ENCODE data around the gene LRRC59. TPM values are rescaled to one million over a fixed set of nuclear protein-coding genes. Genes with fewer than 3 reads are reported as not detected.

The LRRC59 gene
- polyA plus RNA-seq, 4 donors = 51.0 to 108 (median 64.0) TPM

DNA sequence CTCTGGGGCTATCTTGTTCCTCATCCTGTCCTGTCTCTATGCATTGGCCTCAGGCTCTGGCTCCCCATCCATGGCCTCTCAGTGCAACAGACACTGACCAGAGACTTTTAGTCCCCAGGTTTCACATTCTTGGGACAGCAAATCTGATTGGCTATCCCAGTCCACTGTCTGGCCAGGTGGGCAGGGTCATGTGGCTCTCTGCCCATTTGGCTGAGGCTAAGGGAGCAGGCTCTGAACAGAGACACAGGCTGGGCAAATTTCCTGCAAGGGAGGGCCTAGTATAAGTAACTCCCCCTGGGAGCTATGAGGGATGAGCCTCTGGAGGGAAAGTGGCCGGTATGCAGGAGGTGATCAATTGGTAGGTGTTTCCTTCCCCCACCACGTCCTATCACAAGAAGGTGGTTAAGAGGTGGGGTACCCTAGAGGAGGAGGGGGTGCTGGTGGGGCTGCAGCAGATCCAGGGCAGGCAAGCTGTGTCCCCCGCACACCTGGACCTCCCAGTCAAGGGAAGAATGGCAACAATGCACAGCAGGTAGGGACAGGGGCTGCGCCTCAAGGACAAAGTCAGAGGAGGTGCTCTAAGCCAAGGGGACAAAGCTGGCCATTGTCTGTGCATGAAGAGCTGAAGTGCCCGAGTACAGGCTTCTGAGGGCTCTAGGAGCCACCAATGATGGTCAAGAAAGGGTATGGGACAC, 38.2 kb downstream of the LRRC59 start:
- 79 to 84% (median 84%) methylated on average over 5 of the region's 5 CpGs for WGBS, 3 donors
- Histone ChIP-seq H3K36me3 (ENCODE audit: control insufficient read depth in 3 of 3, insufficient read depth in 2 of 3, low read depth in 1 of 3, low read length in 3 of 3) (peaks cover 10 to 81% (median 11%) of the 10 kb centered on the region in 3 donors), H3K27ac (ENCODE audit: low read depth in 1 of 3, low read length in 2 of 3) (no peak overlapping the region), H3K4me3 (ENCODE audit: low read depth in 1 of 3, low read length in 3 of 3) (no peak overlapping the region), H3K4me1 (ENCODE audit: control insufficient read depth in 3 of 3, insufficient read depth in 2 of 3, low read depth in 1 of 3, low read length in 2 of 3) (peaks cover 0 to 9% (median 0%) of the 10 kb centered on the region in 3 donors), H3K9me3 (ENCODE audit: control insufficient read depth in 2 of 2, insufficient read depth in 1 of 2, low read depth in 1 of 2, low read length in 1 of 2) (no peaks in the 10 kb centered on the region), H3K27me3 (ENCODE audit: control insufficient read depth in 3 of 3, insufficient read depth in 3 of 3, low read length in 3 of 3) (no peaks in the 10 kb centered on the region)
- DNase-seq (no peak), FAIRE-seq (no peak)

DNA sequence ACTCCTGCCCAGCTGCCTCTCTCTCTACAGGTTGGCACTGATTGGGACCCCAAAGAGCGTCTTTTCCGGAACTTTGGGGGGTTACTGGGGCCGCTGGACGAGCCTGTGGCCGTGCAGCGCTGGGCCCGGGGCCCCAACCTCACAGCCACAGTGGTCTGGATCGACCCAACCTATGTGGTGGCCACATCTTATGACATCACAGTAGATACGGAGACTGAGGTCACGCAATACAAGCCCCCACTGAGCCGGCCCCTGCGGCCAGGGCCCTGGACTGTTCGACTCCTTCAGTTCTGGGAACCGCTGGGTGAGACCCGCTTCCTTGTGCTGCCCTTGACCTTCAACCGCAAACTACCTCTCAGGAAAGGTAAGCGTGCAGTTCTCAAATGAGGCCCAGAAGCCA, 39.1 kb downstream of the LRRC59 start:
- WGBS, 3 donors = 93 to 97% (median 95%) methylated on average over 17 of the region's 17 CpGs
- Histone ChIP-seq H3K36me3 (ENCODE audit: control insufficient read depth in 3 of 3, insufficient read depth in 2 of 3, low read depth in 1 of 3, low read length in 3 of 3) (peaks cover 11 to 84% (median 13%) of the 10 kb centered on the region in 3 donors), H3K9me3 (ENCODE audit: control insufficient read depth in 2 of 2, insufficient read depth in 1 of 2, low read depth in 1 of 2, low read length in 1 of 2) (no peaks in the 10 kb centered on the region), H3K4me3 (ENCODE audit: low read depth in 1 of 3, low read length in 3 of 3) (no peak overlapping the region), H3K27me3 (ENCODE audit: control insufficient read depth in 3 of 3, insufficient read depth in 3 of 3, low read length in 3 of 3) (no peaks in the 10 kb centered on the region), H3K27ac (ENCODE audit: low read depth in 1 of 3, low read length in 2 of 3) (no peak overlapping the region), H3K4me1 (ENCODE audit: control insufficient read depth in 3 of 3, insufficient read depth in 2 of 3, low read depth in 1 of 3, low read length in 2 of 3) (peaks cover 0 to 9% (median 0%) of the 10 kb centered on the region in 3 donors)
- no peak for DNase-seq
- FAIRE-seq = no peak

DNA sequence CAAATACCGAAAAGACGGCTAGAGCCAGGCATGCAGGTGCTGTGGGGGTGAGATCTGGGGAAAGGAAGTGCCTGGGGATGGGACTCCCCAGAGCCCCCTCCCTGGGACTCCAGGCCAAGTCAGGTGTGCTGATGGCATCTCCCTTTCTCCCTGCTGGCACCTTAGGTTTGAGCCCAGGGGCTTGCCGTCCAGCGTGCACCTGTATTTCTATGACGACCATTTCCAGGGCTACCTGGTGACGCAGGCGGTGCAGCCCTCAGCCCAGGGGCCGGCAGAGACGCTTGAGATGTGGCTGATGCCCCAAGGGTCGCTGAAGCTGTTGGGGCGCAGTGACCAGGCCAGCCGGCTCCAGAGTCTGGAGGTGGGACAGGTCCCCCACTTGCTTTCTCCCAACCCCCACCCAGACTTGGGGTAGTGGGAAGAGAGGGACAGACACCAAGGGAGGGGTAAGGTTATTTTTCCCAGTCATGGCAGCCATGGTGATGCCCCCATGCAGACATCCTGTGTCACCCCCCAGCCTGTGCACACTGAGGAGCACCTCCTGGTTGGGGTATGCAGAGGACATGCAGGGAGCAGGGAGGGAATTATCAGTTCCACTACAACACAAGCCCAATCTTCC, 40.3 kb downstream of the LRRC59 start:
- DNase-seq (no peak), FAIRE-seq (no peak)
- no peaks in the 10 kb centered on the region for H3K27me3 ChIP-seq (ENCODE audit: control insufficient read depth in 3 of 3, insufficient read depth in 3 of 3, low read length in 3 of 3)
- no peaks in the 10 kb centered on the region for H3K9me3 ChIP-seq (ENCODE audit: control insufficient read depth in 2 of 2, insufficient read depth in 1 of 2, low read depth in 1 of 2, low read length in 1 of 2)
- H3K27ac ChIP-seq (ENCODE audit: low read depth in 1 of 3, low read length in 2 of 3) = no peak overlapping the region
- WGBS, 3 donors = 95 to 97% (median 96%) methylated on average over 12 of the region's 12 CpGs
- peaks cover 11 to 95% (median 13%) of the 10 kb centered on the region in 3 donors for H3K36me3 ChIP-seq (ENCODE audit: control insufficient read depth in 3 of 3, insufficient read depth in 2 of 3, low read depth in 1 of 3, low read length in 3 of 3)
- H3K4me1 ChIP-seq (ENCODE audit: control insufficient read depth in 3 of 3, insufficient read depth in 2 of 3, low read depth in 1 of 3, low read length in 2 of 3) = peaks cover 0 to 3% (median 0%) of the 10 kb centered on the region in 3 donors
- no peak overlapping the region for H3K4me3 ChIP-seq (ENCODE audit: low read depth in 1 of 3, low read length in 3 of 3)

DNA sequence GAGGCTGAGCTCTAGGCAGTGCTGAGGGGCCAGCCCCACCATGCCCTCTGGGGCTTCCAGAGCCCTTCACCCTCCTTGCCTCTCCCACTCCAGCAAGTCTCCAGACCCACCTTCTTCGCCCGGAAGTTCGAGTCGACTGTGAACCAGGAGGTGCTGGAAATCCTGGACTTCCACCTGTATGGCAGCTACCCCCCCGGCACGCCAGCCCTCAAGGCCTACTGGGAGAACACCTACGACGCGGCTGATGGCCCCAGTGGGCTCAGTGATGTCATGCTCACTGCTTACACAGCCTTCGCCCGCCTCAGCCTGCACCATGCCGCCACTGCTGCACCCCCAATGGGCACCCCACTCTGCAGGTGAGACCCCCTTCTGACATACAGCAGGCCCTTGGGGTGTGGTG, 40.9 kb downstream of the LRRC59 start:
- DNase-seq (no peak), FAIRE-seq (no peak)
- 93 to 97% (median 94%) methylated on average over 12 of the region's 12 CpGs for WGBS, 3 donors
- Histone ChIP-seq H3K27me3 (ENCODE audit: control insufficient read depth in 3 of 3, insufficient read depth in 3 of 3, low read length in 3 of 3) (no peaks in the 10 kb centered on the region), H3K9me3 (ENCODE audit: control insufficient read depth in 2 of 2, insufficient read depth in 1 of 2, low read depth in 1 of 2, low read length in 1 of 2) (no peaks in the 10 kb centered on the region), H3K4me1 (ENCODE audit: control insufficient read depth in 3 of 3, insufficient read depth in 2 of 3, low read depth in 1 of 3, low read length in 2 of 3) (no peaks in the 10 kb centered on the region), H3K27ac (ENCODE audit: low read depth in 1 of 3, low read length in 2 of 3) (no peak overlapping the region), H3K4me3 (ENCODE audit: low read depth in 1 of 3, low read length in 3 of 3) (no peak overlapping the region), H3K36me3 (ENCODE audit: control insufficient read depth in 3 of 3, insufficient read depth in 2 of 3, low read depth in 1 of 3, low read length in 3 of 3) (peaks cover 11 to 95% (median 13%) of the 10 kb centered on the region in 3 donors)

DNA sequence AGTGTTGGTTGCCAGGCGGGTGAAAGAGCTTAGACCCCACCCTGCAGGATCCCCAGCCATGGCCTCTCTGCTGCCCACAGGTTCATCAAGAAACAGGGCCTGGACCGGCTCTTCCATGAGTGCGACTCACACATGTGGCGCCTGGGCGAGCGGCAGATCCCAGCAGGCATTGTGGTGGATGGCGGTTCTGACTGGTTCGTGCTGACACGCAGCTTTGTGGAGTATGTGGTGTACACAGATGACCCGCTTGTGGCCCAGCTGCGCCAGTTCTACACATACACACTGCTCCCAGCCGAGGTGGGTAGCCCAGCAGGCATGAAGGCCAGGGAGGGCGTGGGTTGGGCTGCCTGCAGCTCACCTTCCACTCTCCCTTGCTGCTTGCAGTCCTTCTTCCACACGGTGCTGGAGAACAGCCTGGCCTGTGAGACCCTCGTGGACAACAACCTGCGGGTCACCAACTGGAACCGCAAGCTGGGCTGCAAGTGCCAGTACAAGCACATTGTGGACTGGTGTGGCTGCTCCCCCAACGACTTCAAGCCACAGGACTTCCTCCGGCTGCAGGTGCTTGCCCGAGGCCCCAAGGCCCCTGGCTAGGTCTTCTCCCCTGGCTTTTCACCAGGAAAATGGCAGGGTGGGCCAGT, 41.5 kb downstream of the LRRC59 start:
- no peaks in the 10 kb centered on the region for H3K9me3 ChIP-seq (ENCODE audit: control insufficient read depth in 2 of 2, insufficient read depth in 1 of 2, low read depth in 1 of 2, low read length in 1 of 2)
- H3K27ac ChIP-seq (ENCODE audit: low read depth in 1 of 3, low read length in 2 of 3) = no peak overlapping the region
- no peak overlapping the region for H3K4me3 ChIP-seq (ENCODE audit: low read depth in 1 of 3, low read length in 3 of 3)
- FAIRE-seq (no peak), DNase-seq (no peak)
- H3K27me3 ChIP-seq (ENCODE audit: control insufficient read depth in 3 of 3, insufficient read depth in 3 of 3, low read length in 3 of 3) = no peaks in the 10 kb centered on the region
- peaks cover 11 to 90% (median 13%) of the 10 kb centered on the region in 3 donors for H3K36me3 ChIP-seq (ENCODE audit: control insufficient read depth in 3 of 3, insufficient read depth in 2 of 3, low read depth in 1 of 3, low read length in 3 of 3)
- 90 to 94% (median 92%) methylated on average over 19 to 20 of the region's 20 CpGs for WGBS, 3 donors
- no peaks in the 10 kb centered on the region for H3K4me1 ChIP-seq (ENCODE audit: control insufficient read depth in 3 of 3, insufficient read depth in 2 of 3, low read depth in 1 of 3, low read length in 2 of 3)

DNA sequence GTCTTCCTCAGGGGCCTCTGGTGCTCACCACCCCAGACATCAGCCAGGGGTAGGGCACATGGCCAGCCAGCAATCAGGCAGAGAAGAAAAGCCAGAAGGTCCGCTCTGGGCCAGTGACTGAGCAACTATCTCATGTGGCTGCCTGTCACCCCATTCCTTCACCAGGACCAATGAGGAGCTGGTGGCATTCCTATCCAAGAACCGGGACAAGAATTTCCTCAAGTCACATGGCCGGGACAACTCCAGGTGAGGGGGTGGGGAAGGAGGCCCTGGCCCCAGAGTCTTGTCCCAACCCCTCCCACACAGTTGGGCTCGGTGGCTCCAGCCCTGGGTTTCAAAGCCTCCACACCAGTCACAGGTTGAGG, 42.0 kb downstream of the LRRC59 start:
- Histone ChIP-seq H3K27ac (ENCODE audit: low read depth in 1 of 3, low read length in 2 of 3) (no peak overlapping the region), H3K4me3 (ENCODE audit: low read depth in 1 of 3, low read length in 3 of 3) (no peak overlapping the region), H3K9me3 (ENCODE audit: control insufficient read depth in 2 of 2, insufficient read depth in 1 of 2, low read depth in 1 of 2, low read length in 1 of 2) (no peaks in the 10 kb centered on the region), H3K36me3 (ENCODE audit: control insufficient read depth in 3 of 3, insufficient read depth in 2 of 3, low read depth in 1 of 3, low read length in 3 of 3) (peaks cover 11 to 88% (median 13%) of the 10 kb centered on the region in 3 donors), H3K4me1 (ENCODE audit: control insufficient read depth in 3 of 3, insufficient read depth in 2 of 3, low read depth in 1 of 3, low read length in 2 of 3) (no peaks in the 10 kb centered on the region), H3K27me3 (ENCODE audit: control insufficient read depth in 3 of 3, insufficient read depth in 3 of 3, low read length in 3 of 3) (no peaks in the 10 kb centered on the region)
- no peak for FAIRE-seq
- DNase-seq = no peak
- 75 to 94% (median 89%) methylated on average over 4 of the region's 4 CpGs for WGBS, 3 donors

DNA sequence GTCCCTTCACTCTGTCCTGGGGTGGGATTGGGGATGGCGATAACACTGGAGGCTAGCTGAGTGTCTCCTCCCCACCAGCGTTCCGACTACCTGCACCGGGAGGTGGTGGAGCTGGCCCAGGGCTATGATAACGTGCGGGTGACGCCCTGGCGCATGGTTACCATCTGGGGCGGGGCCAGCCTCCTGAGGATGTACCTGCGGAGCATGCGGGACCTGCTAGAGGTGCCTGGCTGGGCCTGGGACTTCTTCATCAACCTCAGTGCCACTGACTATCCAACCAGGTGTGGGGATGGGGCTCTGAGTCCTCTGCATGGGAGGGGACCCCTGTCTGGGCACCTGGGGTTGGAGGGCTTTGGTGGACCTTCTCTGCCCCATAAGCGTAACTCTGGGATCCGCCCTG, 42.5 kb downstream of the LRRC59 start:
- Histone ChIP-seq H3K9me3 (ENCODE audit: control insufficient read depth in 2 of 2, insufficient read depth in 1 of 2, low read depth in 1 of 2, low read length in 1 of 2) (no peaks in the 10 kb centered on the region), H3K27me3 (ENCODE audit: control insufficient read depth in 3 of 3, insufficient read depth in 3 of 3, low read length in 3 of 3) (no peaks in the 10 kb centered on the region), H3K27ac (ENCODE audit: low read depth in 1 of 3, low read length in 2 of 3) (no peak overlapping the region), H3K4me1 (ENCODE audit: control insufficient read depth in 3 of 3, insufficient read depth in 2 of 3, low read depth in 1 of 3, low read length in 2 of 3) (no peaks in the 10 kb centered on the region), H3K4me3 (ENCODE audit: low read depth in 1 of 3, low read length in 3 of 3) (no peak overlapping the region), H3K36me3 (ENCODE audit: control insufficient read depth in 3 of 3, insufficient read depth in 2 of 3, low read depth in 1 of 3, low read length in 3 of 3) (peaks cover 11 to 82% (median 13%) of the 10 kb centered on the region in 3 donors)
- DNase-seq = no peak
- 85 to 95% (median 92%) methylated on average over 13 of the region's 13 CpGs for WGBS, 3 donors
- no peak for FAIRE-seq

DNA sequence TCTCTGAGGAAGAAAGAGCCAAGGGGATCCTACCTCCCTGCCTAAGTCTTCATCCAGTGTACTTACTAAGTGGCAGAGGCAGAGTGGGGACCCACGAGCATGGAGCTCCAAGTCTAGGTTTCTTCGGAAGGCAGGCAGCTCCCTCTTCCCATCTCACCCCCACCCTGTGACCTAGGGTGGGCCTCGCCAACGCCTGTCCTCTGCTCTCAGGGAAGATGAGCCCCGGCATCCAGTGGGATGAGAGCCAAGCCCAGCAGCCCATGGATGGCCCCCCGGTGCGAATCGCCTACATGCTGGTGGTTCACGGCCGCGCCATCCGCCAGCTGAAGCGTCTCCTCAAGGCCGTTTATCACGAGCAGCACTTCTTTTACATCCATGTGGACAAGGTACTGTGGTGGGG, 43.1 kb downstream of the LRRC59 start:
- H3K27me3 ChIP-seq (ENCODE audit: control insufficient read depth in 3 of 3, insufficient read depth in 3 of 3, low read length in 3 of 3) = no peaks in the 10 kb centered on the region
- H3K4me1 ChIP-seq (ENCODE audit: control insufficient read depth in 3 of 3, insufficient read depth in 2 of 3, low read depth in 1 of 3, low read length in 2 of 3) = no peaks in the 10 kb centered on the region
- 95% methylated on average over 15 of the region's 15 CpGs for WGBS, 3 donors
- FAIRE-seq = no peak
- no peaks in the 10 kb centered on the region for H3K9me3 ChIP-seq (ENCODE audit: control insufficient read depth in 2 of 2, insufficient read depth in 1 of 2, low read depth in 1 of 2, low read length in 1 of 2)
- no peak overlapping the region for H3K4me3 ChIP-seq (ENCODE audit: low read depth in 1 of 3, low read length in 3 of 3)
- no peak for DNase-seq
- peaks cover 11 to 81% (median 13%) of the 10 kb centered on the region in 3 donors for H3K36me3 ChIP-seq (ENCODE audit: control insufficient read depth in 3 of 3, insufficient read depth in 2 of 3, low read depth in 1 of 3, low read length in 3 of 3)
- H3K27ac ChIP-seq (ENCODE audit: low read depth in 1 of 3, low read length in 2 of 3) = no peak overlapping the region
